Natural killer cell (primary cell): Measurements from ENCODE around the gene SAMD3. TPM values are rescaled to one million over a fixed set of nuclear protein-coding genes. Genes with fewer than 3 reads are reported as not detected.
"Not testable (repeated sequence)": the region's sequence is repeated elsewhere in the genome, so short reads cannot be mapped to it uniquely, and the experiment has no call there.

Experiments used
- ATAC-seq, 3 donors: fragments of 150-1000 bp in 2 of 3; fragments of 200-7000 bp in 1 of 3; cut with Tn5 transposase; 1 replicate in 1 of 3; 2 replicates in 2 of 3; pipeline ENCODE4 v1.10.0; 2021; ENCODE audit warnings: mild to moderate bottlenecking in 2 of 3, moderate library complexity in 2 of 3
- DNase-seq, 2 donors: peaks; one replicate each; pipeline versions ENCODE4 v3.0.0 to v3.0.0-alpha.2; 2013 to 2021; ENCODE audit warnings: mixed read lengths in 1 of 2
- H3K27ac ChIP-seq: one replicate; pipeline ENCODE4 v1.5.1; 2013; ENCODE audit warnings: mild to moderate bottlenecking, low read length
- H3K27me3 ChIP-seq: one replicate; pipeline ENCODE4 v1.6.1; 2013; ENCODE audit warnings: low read length; ENCODE audit not compliant: control insufficient read depth, insufficient read depth
- H3K36me3 ChIP-seq: one replicate; pipeline ENCODE4 v1.6.1; 2013; ENCODE audit warnings: low read length; ENCODE audit not compliant: control insufficient read depth, insufficient read depth
- H3K4me1 ChIP-seq: one replicate; pipeline ENCODE4 v1.6.1; 2013; ENCODE audit warnings: low read length; ENCODE audit not compliant: control insufficient read depth, insufficient read depth
- H3K4me3 ChIP-seq: one replicate; pipeline ENCODE4 v1.5.1; 2013; ENCODE audit warnings: low read length
- H3K9me3 ChIP-seq: one replicate; pipeline ENCODE4 v1.6.1; 2013; ENCODE audit warnings: low read length; ENCODE audit not compliant: control insufficient read depth, insufficient read depth
- H3K27ac Mint-ChIP-seq, 2 donors: one replicate each; pipeline ENCODE4 v1.8.0; 2022; ENCODE audit warnings: mild to moderate bottlenecking in 2 of 2, mixed read lengths in 2 of 2, moderate library complexity in 1 of 2
- H3K27me3 Mint-ChIP-seq, 2 donors: one replicate each; pipeline ENCODE4 v1.8.0; 2022; ENCODE audit warnings: low read depth in 2 of 2, mixed read lengths in 2 of 2
- H3K36me3 Mint-ChIP-seq: one replicate; pipeline ENCODE4 v1.8.0; 2022; ENCODE audit warnings: mixed read lengths
- H3K4me1 Mint-ChIP-seq, 2 donors: one replicate each; pipeline ENCODE4 v1.8.0; 2022; ENCODE audit warnings: mixed read lengths in 2 of 2
- H3K4me3 Mint-ChIP-seq: one replicate; pipeline ENCODE4 v1.8.0; 2022; ENCODE audit warnings: mild to moderate bottlenecking, moderate library complexity, mixed read lengths
- H3K9me3 Mint-ChIP-seq, 2 donors: one replicate each; pipeline ENCODE4 v1.8.0; 2022; ENCODE audit warnings: mixed read lengths in 2 of 2
- WGBS: methylation state at CpG from one replicate; pipeline ENCODE4 v1.1.7; 2013; ENCODE audit warnings: missing lambda C conversion rate; ENCODE audit not compliant: insufficient coverage; 5-methylcytosine and 5-hydroxymethylcytosine counted together
- intact Hi-C: fragments of 100-400 bp; cut with micrococcal nuclease; formaldehyde crosslinking; loops from one replicate; pipeline ENCODE4 v1.14.2; 2022
- total RNA-seq, 4 donors: library from RNA; stranded (reverse); fragments of 120-200 nt in 1 of 4; gene quantifications; one replicate each; pipeline versions ENCODE4 v1.2.3 to v1.2.4, GENCODE V29; 2013 to 2022
- TF ChIP-seq, protein P1 (sequence below): fragments of 200-600 bp; IDR thresholded peaks from one replicate; pipeline ENCODE4 v1.8.0; 2022; ENCODE audit warnings: antibody characterized with exemption

SAMD3 gene, protein sequence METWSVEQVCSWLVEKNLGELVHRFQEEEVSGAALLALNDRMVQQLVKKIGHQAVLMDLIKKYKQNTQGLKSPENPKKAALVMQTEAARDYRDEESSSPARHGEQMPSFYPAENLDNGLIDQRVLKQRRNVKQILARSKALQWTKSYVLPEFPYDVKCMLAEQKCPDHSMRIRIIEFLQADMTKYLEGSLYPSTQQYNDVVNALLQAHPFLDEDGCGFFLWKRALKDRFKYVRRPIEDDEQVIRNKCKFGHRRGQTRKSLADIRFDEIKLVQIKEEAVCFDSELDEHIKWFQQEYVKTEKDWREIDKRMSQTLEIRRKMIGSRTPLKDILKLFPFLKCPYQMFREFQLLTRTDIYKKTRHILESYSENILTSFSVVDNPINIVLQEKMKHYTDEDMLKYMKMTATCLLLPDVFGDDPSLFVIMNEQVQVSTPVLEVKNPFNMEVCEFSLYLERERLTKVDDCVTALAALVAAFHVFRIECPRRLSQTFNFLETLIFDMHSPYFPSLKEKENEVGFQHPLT
- 100 to 1,000 TPM; 322 to 413 (median 339) TPM for total RNA-seq
- 382 TPM for total RNA-seq (2013)

DNA sequence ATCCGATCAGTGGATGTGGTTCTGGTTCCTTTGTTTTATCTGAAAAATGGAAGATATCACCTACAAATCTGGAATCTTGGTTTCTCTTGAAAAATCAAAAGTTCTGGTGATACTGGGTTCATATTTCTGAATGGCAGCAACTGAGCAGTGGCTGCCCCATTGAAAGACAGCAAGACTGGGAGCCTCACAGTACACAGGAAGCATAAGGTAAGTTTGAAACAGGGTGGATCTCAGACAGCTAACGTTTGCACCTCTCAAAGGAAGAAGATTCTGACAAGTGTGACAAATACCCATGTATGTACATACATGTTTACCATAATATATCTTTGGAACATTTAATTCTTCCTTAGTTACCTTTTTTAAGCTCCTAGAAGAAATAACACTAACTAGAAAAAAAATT lies at the start of gene SAMD3:
Gene SAMD3, minus strand, starts transcription at position 177 of the 400 bp plus-strand sequence. CDS start 7,678 bp downstream, outside the sequence.
- no peaks in the 10 kb centered on the region for H3K36me3 Mint-ChIP-seq
- no CpG with 5 or more reads among the region's 2 CpGs for WGBS
- DNase-seq: peak in 1 of 2 donors; percentile 64

DNA sequence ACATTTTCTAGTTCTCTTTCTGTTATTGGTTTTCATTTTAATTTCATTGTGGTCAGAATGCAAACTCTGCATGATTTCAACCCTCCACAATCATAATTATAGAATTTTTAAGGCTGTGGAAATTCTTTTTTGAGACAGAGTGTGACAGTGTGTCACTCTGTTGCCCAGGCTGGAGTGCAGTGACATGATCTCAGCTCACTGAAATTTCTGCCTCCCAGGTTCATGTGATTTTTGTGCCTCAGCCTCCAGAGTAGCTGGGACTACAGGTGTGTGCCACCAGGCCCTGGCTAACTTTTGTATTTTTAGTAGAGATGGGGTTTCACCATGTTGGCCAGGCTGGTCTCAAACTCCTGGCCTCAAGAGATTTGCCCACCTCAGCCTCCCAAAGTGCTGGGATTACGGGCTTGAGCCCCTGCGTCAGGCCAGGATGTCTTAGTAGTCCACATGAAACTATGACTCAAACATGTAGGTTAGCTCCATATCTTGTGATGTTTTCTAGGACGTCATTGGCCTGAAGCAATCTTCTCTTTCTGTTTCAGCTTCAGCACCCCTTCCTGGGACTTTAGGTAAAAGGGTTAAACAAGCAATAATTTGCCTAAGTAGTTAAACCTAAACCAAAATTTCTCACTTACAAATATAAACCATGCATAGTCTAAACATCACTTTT lies 47.4 kb upstream of the SAMD3 start:
- H3K36me3 ChIP-seq: no peaks in the 10 kb centered on the region
- Mint-ChIP-seq H3K9me3 (peaks cover 3 to 5% of the 10 kb centered on the region in 2 donors), H3K36me3 (peaks cover 27% of the 10 kb centered on the region), H3K4me1 (no peaks in the 10 kb centered on the region), H3K4me3 (no peak overlapping the region), H3K27me3 (no peaks in the 10 kb centered on the region), H3K27ac (no peak overlapping the region)
- H3K27ac ChIP-seq: no peak overlapping the region
- H3K4me3 ChIP-seq: no peak overlapping the region
- no peaks in the 10 kb centered on the region for H3K27me3 ChIP-seq
- peaks cover 6% of the 10 kb centered on the region for H3K9me3 ChIP-seq
- H3K4me1 ChIP-seq: no peaks in the 10 kb centered on the region
- ATAC-seq: no peak
- WGBS: 63% methylated on average over 3 of the region's 3 CpGs
- DNase-seq: no peak
- intact Hi-C loops: no loop called here
- TF ChIP-seq, protein P1, sequence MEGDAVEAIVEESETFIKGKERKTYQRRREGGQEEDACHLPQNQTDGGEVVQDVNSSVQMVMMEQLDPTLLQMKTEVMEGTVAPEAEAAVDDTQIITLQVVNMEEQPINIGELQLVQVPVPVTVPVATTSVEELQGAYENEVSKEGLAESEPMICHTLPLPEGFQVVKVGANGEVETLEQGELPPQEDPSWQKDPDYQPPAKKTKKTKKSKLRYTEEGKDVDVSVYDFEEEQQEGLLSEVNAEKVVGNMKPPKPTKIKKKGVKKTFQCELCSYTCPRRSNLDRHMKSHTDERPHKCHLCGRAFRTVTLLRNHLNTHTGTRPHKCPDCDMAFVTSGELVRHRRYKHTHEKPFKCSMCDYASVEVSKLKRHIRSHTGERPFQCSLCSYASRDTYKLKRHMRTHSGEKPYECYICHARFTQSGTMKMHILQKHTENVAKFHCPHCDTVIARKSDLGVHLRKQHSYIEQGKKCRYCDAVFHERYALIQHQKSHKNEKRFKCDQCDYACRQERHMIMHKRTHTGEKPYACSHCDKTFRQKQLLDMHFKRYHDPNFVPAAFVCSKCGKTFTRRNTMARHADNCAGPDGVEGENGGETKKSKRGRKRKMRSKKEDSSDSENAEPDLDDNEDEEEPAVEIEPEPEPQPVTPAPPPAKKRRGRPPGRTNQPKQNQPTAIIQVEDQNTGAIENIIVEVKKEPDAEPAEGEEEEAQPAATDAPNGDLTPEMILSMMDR: no peak

More for the DNA sequence above, at the start of gene SAMD3:
- intact Hi-C loops: loop anchor here (1.0 to 5.0 kb wide), 2 partner anchors 7 to 40 kb away; no protein-coding TSS in a partner anchor
- Mint-ChIP-seq H3K27me3 (no peaks in the 10 kb centered on the region), H3K9me3 (peaks cover 0 to 3% of the 10 kb centered on the region in 2 donors), H3K27ac (peak within 1 kb of the TSS; percentile 91 to 93), H3K4me3 (peak within 1 kb of the TSS; percentile 94), H3K4me1 (peaks cover 34 to 47% of the 10 kb centered on the region in 2 donors)
- Histone ChIP-seq H3K9me3 (no peaks in the 10 kb centered on the region), H3K27me3 (no peaks in the 10 kb centered on the region), H3K4me3 (peak within 1 kb of the TSS; percentile 35), H3K27ac (peak within 1 kb of the TSS; percentile 61), H3K36me3 (no peaks in the 10 kb centered on the region), H3K4me1 (peaks cover 31% of the 10 kb centered on the region)
- TF ChIP-seq, protein P1: no peak
- ATAC-seq: peak; percentile 63 to 81 (median 71)

DNA sequence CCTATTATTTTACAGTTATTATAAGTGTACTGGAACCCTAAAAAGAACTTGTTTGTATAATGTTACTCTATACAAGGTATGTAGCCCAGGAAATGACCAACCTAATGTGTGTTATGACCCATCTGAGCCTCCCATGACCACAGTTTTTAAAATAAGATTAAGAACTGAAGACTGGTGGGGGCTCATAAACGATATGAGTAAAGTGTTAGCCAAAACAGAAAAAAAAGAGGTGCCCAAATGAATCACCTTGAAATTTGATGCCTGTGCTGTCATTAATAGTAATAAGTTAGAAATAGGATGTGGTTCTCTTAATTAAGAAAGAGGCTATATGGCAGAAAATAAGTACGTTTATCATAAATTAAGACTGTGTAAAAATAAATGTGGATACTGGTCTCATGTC lies 42.8 kb upstream of the SAMD3 start:
- ATAC-seq, H3K4me3 ChIP-seq, H3K27ac Mint-ChIP-seq, H3K4me3 Mint-ChIP-seq, H3K4me1 ChIP-seq, H3K27ac ChIP-seq, H3K36me3 ChIP-seq, H3K9me3 ChIP-seq, DNase-seq, H3K9me3 Mint-ChIP-seq, H3K27me3 ChIP-seq, H3K27me3 Mint-ChIP-seq, H3K36me3 Mint-ChIP-seq, intact Hi-C loops: not testable (repeated sequence)
- peaks cover 15 to 19% of the 10 kb centered on the region in 2 donors for H3K4me1 Mint-ChIP-seq
- WGBS: 86% methylated on average over 2 of the region's 2 CpGs

DNA sequence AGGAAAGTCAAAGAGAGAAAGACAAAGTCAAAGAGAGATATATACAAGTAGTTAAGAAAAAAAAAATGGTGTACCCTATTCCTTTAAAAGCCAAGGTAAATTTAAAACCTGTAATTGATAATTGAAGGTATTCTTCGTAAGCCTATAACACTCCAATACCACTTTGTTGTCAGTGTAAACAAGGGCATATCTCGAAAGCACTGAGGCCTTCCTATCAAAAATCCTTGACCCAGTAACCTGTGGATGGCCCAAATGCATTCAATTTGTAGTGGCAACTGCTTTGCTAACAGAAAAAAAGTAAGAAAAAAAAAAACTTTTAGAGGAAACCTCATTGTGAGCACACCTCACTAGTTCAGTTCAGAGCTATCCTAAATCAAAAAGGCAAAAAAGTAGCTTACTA lies 39.3 kb upstream of the SAMD3 start:
- Histone ChIP-seq H3K36me3 (no peaks in the 10 kb centered on the region), H3K27me3 (no peaks in the 10 kb centered on the region), H3K4me1 (peaks cover 18% of the 10 kb centered on the region), H3K9me3 (no peaks in the 10 kb centered on the region), H3K4me3 (no peak overlapping the region), H3K27ac (peak overlapping the region; percentile 79)
- Mint-ChIP-seq H3K36me3 (no peaks in the 10 kb centered on the region), H3K4me3 (peak overlapping the region; percentile 92), H3K9me3 (no peaks in the 10 kb centered on the region), H3K4me1 (peaks cover 35 to 39% of the 10 kb centered on the region in 2 donors), H3K27ac (peak overlapping the region; percentile 87 to 88), H3K27me3 (no peaks in the 10 kb centered on the region)
- TF ChIP-seq, protein P1: no peak
- ATAC-seq (no peak), DNase-seq (no peak)
- intact Hi-C loops: loop anchor here (5.0 kb wide), 1 partner anchor 40 kb away; the partner anchor contains the start of gene SAMD3
- WGBS: 91% methylated on average over 1 of the region's 2 CpGs

DNA sequence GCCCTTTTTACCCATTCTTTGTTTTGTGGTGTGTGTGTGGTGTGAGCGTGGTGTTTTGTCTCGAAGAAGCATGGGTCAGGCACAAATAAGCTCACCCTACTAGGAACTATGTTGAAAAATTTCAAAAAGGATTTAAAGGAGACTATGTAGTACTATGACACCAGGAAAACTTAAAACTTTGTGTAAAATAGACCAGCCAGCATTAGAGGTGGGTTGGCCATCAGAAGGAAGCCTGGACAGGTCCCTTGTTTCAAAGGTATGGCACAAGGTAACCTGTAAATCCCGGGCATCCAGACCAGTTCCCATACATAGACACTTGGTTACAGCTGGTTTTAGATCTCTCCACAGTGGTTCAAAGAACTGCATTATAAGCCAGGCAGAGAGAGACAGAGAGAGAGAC lies 38.8 kb upstream of the SAMD3 start:
- Mint-ChIP-seq H3K4me3 (peak overlapping the region; percentile 92), H3K27ac (peak overlapping the region; percentile 87 to 88), H3K4me1 (peaks cover 35 to 39% of the 10 kb centered on the region in 2 donors)
- H3K4me1 ChIP-seq: peaks cover 18% of the 10 kb centered on the region
- not testable (repeated sequence) for H3K36me3 ChIP-seq, H3K36me3 Mint-ChIP-seq, H3K9me3 Mint-ChIP-seq, H3K27me3 ChIP-seq, H3K4me3 ChIP-seq, H3K9me3 ChIP-seq, DNase-seq, ATAC-seq, H3K27me3 Mint-ChIP-seq
- 50% methylated on average over 3 of the region's 3 CpGs for WGBS
- peak overlapping the region; percentile 79 for H3K27ac ChIP-seq
- intact Hi-C loops: loop anchor here (5.0 kb wide), 1 partner anchor 39 kb away; the partner anchor contains the start of gene SAMD3
